ENCODE data around the gene MZT2A.
"Not testable (repeated sequence)": the region's sequence is repeated elsewhere in the genome, so short reads cannot be mapped to it uniquely, and the experiment has no call there.

The MZT2A gene

DNA sequence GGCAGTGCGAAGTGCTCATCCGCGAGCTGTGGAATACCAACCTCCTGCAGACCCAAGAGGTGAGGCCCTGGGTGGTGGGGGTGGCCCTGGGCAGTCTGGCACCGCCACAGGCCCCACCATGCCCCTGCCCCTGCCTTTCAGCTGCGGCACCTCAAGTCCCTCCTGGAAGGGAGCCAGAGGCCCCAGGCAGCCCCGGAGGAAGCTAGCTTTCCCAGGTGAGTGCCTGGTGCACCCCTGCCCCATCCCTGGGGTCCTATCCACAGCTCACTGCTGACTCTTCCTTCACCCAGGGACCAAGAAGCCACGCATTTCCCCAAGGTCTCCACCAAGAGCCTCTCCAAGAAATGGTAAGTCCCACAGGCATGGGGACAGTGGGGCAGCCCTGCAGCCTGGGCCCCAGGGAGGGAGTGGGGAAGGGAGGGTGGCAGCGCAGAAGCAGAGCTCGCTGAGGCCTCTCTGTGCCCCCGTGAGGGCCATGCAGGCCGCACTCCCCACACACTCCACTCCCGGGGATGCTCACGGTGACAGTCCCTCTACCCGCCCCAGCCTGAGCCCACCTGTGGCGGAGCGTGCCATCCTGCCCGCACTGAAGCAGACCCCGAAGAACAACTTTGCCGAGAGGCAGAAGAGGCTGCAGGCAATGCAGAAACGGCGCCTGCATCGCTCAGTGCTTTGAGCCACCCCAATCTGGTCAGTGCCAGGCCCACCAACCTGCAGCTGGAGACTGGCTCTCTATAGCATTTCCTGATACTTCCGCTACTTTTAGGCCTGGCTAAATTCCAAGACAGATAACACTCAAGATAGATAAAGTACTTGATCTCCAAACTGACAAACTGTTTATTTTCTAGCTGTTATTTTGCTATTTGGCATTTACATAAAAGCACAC, 40.8 kb upstream of the MZT2A start:
- H3K9ac ChIP-seq (ENCODE audit: low read length); H3K4me3 ChIP-seq (ENCODE audit: low read length); H3K36me3 ChIP-seq (replicated peaks; ENCODE audit: low read depth, low read length); H3K27ac ChIP-seq (ENCODE audit: low read length); H3K4me2 ChIP-seq (ENCODE audit: low read length); H2AFZ ChIP-seq (ENCODE audit: low read depth, low read length); H4K20me1 ChIP-seq (ENCODE audit: insufficient read depth, low read length); H3K9me3 ChIP-seq (ENCODE audit: insufficient read depth, low read length); H3K27me3 ChIP-seq (ENCODE audit: low read depth, low read length); H3K79me2 ChIP-seq (ENCODE audit: low read length): not testable (repeated sequence)
- H3K4me1 ChIP-seq (ENCODE audit: low read length), result peaks cover 13% of the 10 kb centered on the region

DNA sequence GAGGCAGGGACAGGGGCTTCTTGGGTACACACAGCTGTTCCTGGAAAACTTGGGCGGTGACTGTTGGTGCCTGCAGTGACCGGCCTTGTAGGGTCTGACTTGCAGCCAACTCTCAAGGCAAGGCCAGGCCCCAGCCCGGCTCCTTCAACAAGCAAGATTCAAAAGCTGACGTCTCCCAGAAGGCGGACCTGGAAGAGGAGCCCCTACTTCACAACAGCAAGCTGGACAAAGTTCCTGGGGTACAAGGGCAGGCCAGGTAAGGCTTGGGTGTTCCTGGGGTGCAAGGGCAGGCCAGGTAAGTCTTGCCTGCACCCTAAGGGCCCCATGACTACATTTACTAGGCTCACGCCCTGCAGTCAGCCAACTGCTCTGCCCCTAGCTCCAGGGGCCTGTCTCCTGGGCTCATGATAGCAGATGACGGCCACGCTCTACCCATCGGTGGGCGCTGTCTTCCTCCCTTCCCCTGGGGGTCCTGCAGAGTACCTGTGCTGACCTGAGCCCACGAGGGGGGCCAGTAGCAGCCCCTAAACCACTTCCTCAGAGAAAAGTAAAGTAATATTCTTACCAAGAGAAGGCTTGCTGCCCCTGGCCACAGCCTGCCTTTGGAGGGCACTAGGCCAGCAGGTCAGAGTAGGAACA, 39.5 kb upstream of the MZT2A start:
- H4K20me1 ChIP-seq (ENCODE audit: insufficient read depth, low read length); H3K79me2 ChIP-seq (ENCODE audit: low read length); H3K4me2 ChIP-seq (ENCODE audit: low read length); H3K36me3 ChIP-seq (replicated peaks; ENCODE audit: low read depth, low read length); H3K9me3 ChIP-seq (ENCODE audit: insufficient read depth, low read length); H3K9ac ChIP-seq (ENCODE audit: low read length); H2AFZ ChIP-seq (ENCODE audit: low read depth, low read length); H3K27me3 ChIP-seq (ENCODE audit: low read depth, low read length); H3K27ac ChIP-seq (ENCODE audit: low read length); H3K4me3 ChIP-seq (ENCODE audit: low read length): not testable (repeated sequence)
- peaks cover 15% of the 10 kb centered on the region for H3K4me1 ChIP-seq (ENCODE audit: low read length)

DNA sequence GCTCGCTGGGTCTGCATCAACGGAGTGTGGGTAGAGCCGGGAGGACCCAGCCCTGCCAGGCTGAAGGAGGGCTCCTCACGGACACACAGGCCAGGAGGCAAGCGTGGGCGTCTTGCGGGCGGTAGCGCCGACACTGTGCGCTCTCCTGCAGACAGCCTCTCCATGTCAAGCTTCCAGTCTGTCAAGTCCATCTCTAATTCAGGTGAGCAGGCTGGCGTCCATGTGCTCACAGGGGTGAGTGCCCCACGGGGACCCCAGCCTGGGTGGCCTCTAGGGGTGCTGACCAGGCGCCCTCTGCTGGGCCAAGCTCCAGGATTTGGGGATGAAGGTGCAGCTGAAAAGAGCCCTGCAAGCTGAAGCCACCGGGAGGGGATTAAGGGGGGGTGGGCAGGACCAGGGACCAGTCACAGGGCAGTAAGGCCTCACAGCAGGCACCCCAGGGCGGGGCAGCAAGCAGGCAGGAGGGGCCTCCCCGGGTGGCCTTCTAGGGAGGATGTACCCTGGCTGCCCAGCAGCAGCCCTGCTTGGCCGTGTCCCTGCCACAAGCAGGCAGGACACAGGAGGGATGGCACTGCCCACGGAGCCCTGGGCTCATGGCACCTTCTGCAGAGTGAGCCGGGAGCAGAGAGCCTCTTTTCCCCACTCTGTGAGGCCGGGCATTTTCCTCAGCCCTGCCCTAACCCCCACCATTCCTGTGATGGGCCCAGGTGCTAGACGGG, 38.6 kb upstream of the MZT2A start:
- H3K4me2 ChIP-seq (ENCODE audit: low read length); H3K79me2 ChIP-seq (ENCODE audit: low read length); H4K20me1 ChIP-seq (ENCODE audit: insufficient read depth, low read length); H3K36me3 ChIP-seq (replicated peaks; ENCODE audit: low read depth, low read length); H3K27me3 ChIP-seq (ENCODE audit: low read depth, low read length); H3K9ac ChIP-seq (ENCODE audit: low read length); H3K27ac ChIP-seq (ENCODE audit: low read length); H3K4me3 ChIP-seq (ENCODE audit: low read length); H2AFZ ChIP-seq (ENCODE audit: low read depth, low read length); H3K9me3 ChIP-seq (ENCODE audit: insufficient read depth, low read length): not testable (repeated sequence)
- peaks cover 15% of the 10 kb centered on the region for H3K4me1 ChIP-seq (ENCODE audit: low read length)
- TF ChIP-seq, protein P1, sequence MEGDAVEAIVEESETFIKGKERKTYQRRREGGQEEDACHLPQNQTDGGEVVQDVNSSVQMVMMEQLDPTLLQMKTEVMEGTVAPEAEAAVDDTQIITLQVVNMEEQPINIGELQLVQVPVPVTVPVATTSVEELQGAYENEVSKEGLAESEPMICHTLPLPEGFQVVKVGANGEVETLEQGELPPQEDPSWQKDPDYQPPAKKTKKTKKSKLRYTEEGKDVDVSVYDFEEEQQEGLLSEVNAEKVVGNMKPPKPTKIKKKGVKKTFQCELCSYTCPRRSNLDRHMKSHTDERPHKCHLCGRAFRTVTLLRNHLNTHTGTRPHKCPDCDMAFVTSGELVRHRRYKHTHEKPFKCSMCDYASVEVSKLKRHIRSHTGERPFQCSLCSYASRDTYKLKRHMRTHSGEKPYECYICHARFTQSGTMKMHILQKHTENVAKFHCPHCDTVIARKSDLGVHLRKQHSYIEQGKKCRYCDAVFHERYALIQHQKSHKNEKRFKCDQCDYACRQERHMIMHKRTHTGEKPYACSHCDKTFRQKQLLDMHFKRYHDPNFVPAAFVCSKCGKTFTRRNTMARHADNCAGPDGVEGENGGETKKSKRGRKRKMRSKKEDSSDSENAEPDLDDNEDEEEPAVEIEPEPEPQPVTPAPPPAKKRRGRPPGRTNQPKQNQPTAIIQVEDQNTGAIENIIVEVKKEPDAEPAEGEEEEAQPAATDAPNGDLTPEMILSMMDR (IDR thresholded peaks at IDR 0.05; ENCODE audit: low read depth, low read length), result peak; percentile 17; the same call in 1 of the 2 replicates

DNA sequence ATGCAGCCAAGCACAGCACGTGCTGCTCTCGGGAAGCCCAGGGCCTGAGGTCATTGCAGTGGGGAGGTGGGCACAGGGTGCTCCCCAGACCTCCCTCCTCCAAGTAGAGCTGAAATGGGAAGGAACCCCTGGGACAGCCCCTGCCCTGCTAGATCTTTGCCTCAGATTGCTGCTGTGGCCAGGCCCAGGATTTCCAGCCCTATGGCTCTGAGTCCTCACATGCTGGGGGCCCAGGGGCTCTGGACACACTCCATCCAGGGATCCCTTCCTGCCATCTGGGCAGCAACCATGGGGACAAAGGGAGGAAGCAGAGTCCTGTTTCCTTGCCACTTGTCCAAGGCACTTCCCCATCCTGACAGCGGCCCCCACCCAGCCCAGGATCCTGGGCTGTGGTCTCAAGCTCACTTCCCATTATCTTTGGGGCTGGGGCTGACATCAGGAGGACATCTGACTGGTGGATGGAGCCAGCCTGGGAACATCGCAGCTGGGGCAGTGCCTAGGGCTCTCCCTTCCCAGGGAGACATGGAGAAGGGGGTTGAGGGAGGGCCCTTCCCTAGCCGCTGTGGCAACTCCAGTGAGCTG, 37.8 kb upstream of the MZT2A start:
- not testable (repeated sequence) for H4K20me1 ChIP-seq (ENCODE audit: insufficient read depth, low read length); H2AFZ ChIP-seq (ENCODE audit: low read depth, low read length); H3K9me3 ChIP-seq (ENCODE audit: insufficient read depth, low read length); H3K9ac ChIP-seq (ENCODE audit: low read length); H3K36me3 ChIP-seq (replicated peaks; ENCODE audit: low read depth, low read length); H3K79me2 ChIP-seq (ENCODE audit: low read length); H3K27me3 ChIP-seq (ENCODE audit: low read depth, low read length); H3K4me3 ChIP-seq (ENCODE audit: low read length)
- Histone ChIP-seq H3K4me1 (ENCODE audit: low read length) (peaks cover 15% of the 10 kb centered on the region), H3K4me2 (ENCODE audit: low read length) (peak overlapping the region; percentile 95), H3K27ac (ENCODE audit: low read length) (peak overlapping the region; percentile 57; the same call in 1 of the 2 replicates)

DNA sequence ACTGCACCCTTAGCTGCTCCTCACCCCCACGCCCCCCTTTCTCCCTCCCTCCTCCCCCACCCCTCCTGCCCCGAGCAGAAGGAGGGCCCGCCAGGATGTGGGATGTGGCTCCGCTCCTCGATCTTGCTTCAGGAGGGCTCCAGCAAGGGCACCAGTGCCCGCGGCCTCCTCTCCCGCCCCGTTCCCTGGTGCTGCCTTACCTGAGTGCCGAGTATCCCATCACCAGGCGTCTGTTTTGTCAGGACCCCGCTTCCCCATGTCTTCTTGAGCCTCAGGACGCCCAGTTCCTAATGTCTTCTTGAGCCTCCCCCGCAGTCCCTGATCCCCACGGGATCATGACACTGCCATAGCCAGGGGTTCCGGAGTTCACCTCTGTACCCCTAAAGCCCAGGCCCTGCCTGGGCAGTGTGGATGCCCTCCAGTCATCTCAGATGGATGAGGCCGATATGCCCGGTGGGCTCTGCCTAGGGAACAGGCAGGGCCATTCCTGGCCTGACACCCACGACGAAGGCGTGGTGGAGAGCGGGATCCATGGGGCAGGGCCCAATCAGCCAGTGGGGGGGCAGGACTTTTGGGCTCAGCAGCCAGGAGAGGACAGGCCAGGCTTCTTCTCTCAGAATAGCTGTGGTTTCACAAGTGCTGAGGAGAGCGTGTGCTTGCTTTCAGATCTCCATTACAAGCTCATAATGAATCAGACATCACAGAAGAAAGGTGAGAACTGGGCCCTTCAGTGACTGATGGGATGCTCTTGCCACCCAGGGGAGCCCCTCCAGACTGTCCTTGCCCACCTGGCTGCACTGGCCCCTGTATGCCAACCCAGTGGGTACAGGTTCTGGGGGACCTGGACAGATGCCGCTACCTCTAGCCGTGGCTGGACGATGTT, 37.0 kb upstream of the MZT2A start:
- H3K79me2 ChIP-seq (ENCODE audit: low read length); H3K27me3 ChIP-seq (ENCODE audit: low read depth, low read length); H3K36me3 ChIP-seq (replicated peaks; ENCODE audit: low read depth, low read length); H3K9me3 ChIP-seq (ENCODE audit: insufficient read depth, low read length); H4K20me1 ChIP-seq (ENCODE audit: insufficient read depth, low read length): not testable (repeated sequence)
- peak overlapping the region; percentile 20; the same call in 1 of the 2 replicates for H2AFZ ChIP-seq (ENCODE audit: low read depth, low read length)
- peak overlapping the region; percentile 95 for H3K4me2 ChIP-seq (ENCODE audit: low read length)
- H3K4me1 ChIP-seq (ENCODE audit: low read length), result peaks cover 15% of the 10 kb centered on the region
- peak overlapping the region; percentile 57 for H3K27ac ChIP-seq (ENCODE audit: low read length)
- H3K9ac ChIP-seq (ENCODE audit: low read length), result peak overlapping the region; percentile 52; the same call in 1 of the 2 replicates
- H3K4me3 ChIP-seq (ENCODE audit: low read length), result peak overlapping the region; percentile 74

DNA sequence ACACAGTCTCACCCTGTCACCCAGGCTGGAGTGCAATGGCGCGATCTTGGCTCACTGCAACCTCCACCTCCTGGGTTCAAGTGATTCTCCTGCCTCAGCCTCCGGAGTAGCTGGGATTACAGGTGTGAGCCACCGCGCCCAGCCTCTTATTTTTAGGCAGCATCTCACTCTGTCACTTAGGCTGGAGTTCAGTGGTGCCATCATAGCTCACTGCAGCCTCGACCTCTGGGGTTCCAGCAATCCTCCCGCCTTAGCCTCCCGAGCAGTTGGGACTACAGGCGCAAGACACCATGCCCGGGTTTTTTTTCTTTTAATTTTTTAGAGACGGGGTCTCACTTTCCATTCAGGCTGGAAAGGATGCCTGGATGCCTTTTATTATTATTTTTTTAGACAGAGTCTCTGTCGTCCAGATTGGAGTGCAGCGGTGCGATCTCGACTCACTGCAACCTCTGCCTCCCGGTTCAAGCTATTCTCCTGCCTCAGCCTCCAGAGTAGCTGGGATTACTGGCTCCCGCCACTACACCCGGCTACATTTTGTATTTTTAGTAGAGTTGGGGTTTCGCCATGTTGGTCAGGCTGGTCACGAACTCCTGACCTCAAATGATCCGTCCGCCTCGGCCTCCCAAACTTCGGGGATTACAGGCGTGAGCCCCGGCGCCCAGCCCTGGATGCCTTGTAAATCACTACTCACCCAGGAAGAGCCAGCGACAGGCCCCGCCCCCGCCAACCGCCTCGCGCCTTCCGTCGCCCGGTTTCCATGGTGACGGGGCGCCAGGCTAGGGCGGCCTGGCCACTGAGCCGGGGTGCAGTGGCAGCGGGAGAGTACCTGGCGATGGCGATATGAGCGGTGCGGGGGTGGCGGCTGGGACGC, 35.2 kb upstream of the MZT2A start, which contains the start of gene CCDC74A:
Gene CCDC74A, plus strand, starts transcription at position 758 of the 871 bp plus-strand sequence. Its CDS starts 83 bp downstream, at position 841.
- H3K79me2 ChIP-seq (ENCODE audit: low read length); H3K36me3 ChIP-seq (replicated peaks; ENCODE audit: low read depth, low read length); H3K27me3 ChIP-seq (ENCODE audit: low read depth, low read length); H3K9me3 ChIP-seq (ENCODE audit: insufficient read depth, low read length); H3K27ac ChIP-seq (ENCODE audit: low read length); H4K20me1 ChIP-seq (ENCODE audit: insufficient read depth, low read length): not testable (repeated sequence)
- H2AFZ ChIP-seq (ENCODE audit: low read depth, low read length), result peak within 1 kb of the TSS; percentile 85
- H3K4me1 ChIP-seq (ENCODE audit: low read length), result peaks cover 15% of the 10 kb centered on the region
- peak within 1 kb of the TSS; percentile 95 for H3K4me2 ChIP-seq (ENCODE audit: low read length)
- peak within 1 kb of the TSS; percentile 70 for H3K9ac ChIP-seq (ENCODE audit: low read length)
- H3K4me3 ChIP-seq (ENCODE audit: low read length), result peak within 1 kb of the TSS; percentile 74

DNA sequence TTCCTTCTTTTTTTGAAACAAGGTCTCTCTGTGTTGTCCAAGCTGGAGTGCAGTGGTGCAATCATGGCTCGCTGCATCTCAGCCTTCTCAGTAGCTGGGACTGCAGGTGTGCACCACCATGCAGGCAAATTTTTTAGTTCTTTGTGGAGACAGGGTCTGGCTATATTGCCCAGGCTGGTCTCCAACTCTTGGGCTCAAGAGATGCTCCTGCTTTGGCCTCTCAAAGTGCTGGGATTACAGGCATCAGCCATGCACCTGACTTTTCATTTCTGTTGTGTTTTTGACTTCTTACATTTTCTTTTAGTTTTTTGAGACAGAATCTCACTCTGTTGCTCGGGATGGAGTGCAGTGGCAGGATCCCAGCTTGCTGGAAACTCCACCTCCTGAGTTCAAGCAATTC, 33.1 kb upstream of the MZT2A start:
- peaks cover 15% of the 10 kb centered on the region for H3K4me1 ChIP-seq (ENCODE audit: low read length)
- not testable (repeated sequence) for H3K4me2 ChIP-seq (ENCODE audit: low read length); H3K27me3 ChIP-seq (ENCODE audit: low read depth, low read length); H3K9ac ChIP-seq (ENCODE audit: low read length); H2AFZ ChIP-seq (ENCODE audit: low read depth, low read length); H3K79me2 ChIP-seq (ENCODE audit: low read length); H3K27ac ChIP-seq (ENCODE audit: low read length); H3K36me3 ChIP-seq (replicated peaks; ENCODE audit: low read depth, low read length); H4K20me1 ChIP-seq (ENCODE audit: insufficient read depth, low read length); H3K9me3 ChIP-seq (ENCODE audit: insufficient read depth, low read length); H3K4me3 ChIP-seq (ENCODE audit: low read length)
